D341Med (cell line): ENCODE results near the gene KRT8.

Experiments
- DNase-seq: peaks from one replicate; pipeline ENCODE4 v3.0.0; 2012; ENCODE audit warnings: low spot score

The KRT8 gene

GRCh38 chr12:52925717-52926595, 21.1 kb upstream of the KRT8 start:
- DNase-seq = peak; percentile 15

GRCh38 chr12:52924764-52925716, 20.2 kb upstream of the KRT8 start:
- DNase-seq = peak; percentile 10

- no peak for DNase-seq
Measured at GRCh38 chr12:52921488-52922165, 16.8 kb upstream of the KRT8 start.

GRCh38 chr12:52920937-52921336, 16.1 kb upstream of the KRT8 start:
- DNase-seq = no peak

- DNase-seq = no peak
Measured at GRCh38 chr12:52918784-52919183, 13.9 kb upstream of the KRT8 start.

GRCh38 chr12:52918351-52918750, 13.5 kb upstream of the KRT8 start:
- no peak for DNase-seq

GRCh38 chr12:52917800-52918199, 12.9 kb upstream of the KRT8 start:
- no peak for DNase-seq

- peak; percentile 8 for DNase-seq
Measured at GRCh38 chr12:52916216-52916615, 11.3 kb upstream of the KRT8 start.

- no peak for DNase-seq
Measured at GRCh38 chr12:52915637-52916036, 10.8 kb upstream of the KRT8 start.

- peak; percentile 3 for DNase-seq
Measured at GRCh38 chr12:52914576-52915121, 9.8 kb upstream of the KRT8 start.

- no peak for DNase-seq
Measured at GRCh38 chr12:52913431-52913821, 8.6 kb upstream of the KRT8 start.

GRCh38 chr12:52912711-52913430, 8.0 kb upstream of the KRT8 start:
- no peak for DNase-seq

GRCh38 chr12:52910248-52910883, 5.5 kb upstream of the KRT8 start:
- no peak for DNase-seq

GRCh38 chr12:52909796-52910195, 4.9 kb upstream of the KRT8 start:
- DNase-seq = no peak

GRCh38 chr12:52909331-52909730, 4.5 kb upstream of the KRT8 start:
- no peak for DNase-seq

- no peak for DNase-seq
Measured at GRCh38 chr12:52907092-52907810, 2.4 kb upstream of the KRT8 start.

- no peak for DNase-seq
Measured at GRCh38 chr12:52906191-52906601, 1.3 kb upstream of the KRT8 start.

- DNase-seq = no peak
Measured at GRCh38 chr12:52903855-52904508, 894 bp downstream of the KRT8 start.

- no peak for DNase-seq
Measured at GRCh38 chr12:52903285-52903854, 1.5 kb downstream of the KRT8 start.
